ENCODE results near the gene UAP1.

UAP1 gene

GRCh38 chr1:162562470-162562828 is 927 bp downstream of the UAP1 start:
- Histone ChIP-seq H3K36me3 (ENCODE audit: control insufficient read depth, low read length) (peaks cover 15% of the 10 kb centered on the region), H4K20me1 (ENCODE audit: control insufficient read depth, insufficient read depth, low read depth, low read length) (no peaks in the 10 kb centered on the region), H3K4me2 (ENCODE audit: low read length) (peak overlapping the region; percentile 95), H3K4me3 (ENCODE audit: low read length) (peak overlapping the region; percentile 95), H3K9me2 (replicated peaks; ENCODE audit: control insufficient read depth, low read length) (no peaks in the 10 kb centered on the region), H3K4me1 (ENCODE audit: control insufficient read depth, low read length) (peaks cover 16% of the 10 kb centered on the region), H3K27me3 (ENCODE audit: control insufficient read depth, low read length) (no peaks in the 10 kb centered on the region), H3K79me2 (ENCODE audit: control insufficient read depth, low read length) (peaks cover 43% of the 10 kb centered on the region), H3K9me3 (ENCODE audit: control insufficient read depth, insufficient read depth, low read length) (no peaks in the 10 kb centered on the region), H3K27ac (ENCODE audit: low read depth, low read length) (no peak overlapping the region), H3F3A (ENCODE audit: control insufficient read depth, insufficient read depth) (no peaks in the 10 kb centered on the region; the same call in 1 of the 2 replicates)
- TF ChIP-seq CTCF (IDR thresholded peaks at IDR 0.05; ENCODE audit: low read depth, low read length, poor library complexity, severe bottlenecking) = no peak
- no peak for TF ChIP-seq EZH2phosphoT487 (IDR thresholded peaks at IDR 0.05; ENCODE audit: borderline replicate concordance, low read length)

- H3K9me2 ChIP-seq (replicated peaks; ENCODE audit: control insufficient read depth, low read length) = no peaks in the 10 kb centered on the region
- no peak overlapping the region for H3K27ac ChIP-seq (ENCODE audit: low read depth, low read length)
- H4K20me1 ChIP-seq (ENCODE audit: control insufficient read depth, insufficient read depth, low read depth, low read length) = no peaks in the 10 kb centered on the region
- no peak overlapping the region for H3K4me2 ChIP-seq (ENCODE audit: low read length)
- H3K4me1 ChIP-seq (ENCODE audit: control insufficient read depth, low read length) = peaks cover 16% of the 10 kb centered on the region
- H3K36me3 ChIP-seq (ENCODE audit: control insufficient read depth, low read length) = peaks cover 32% of the 10 kb centered on the region
- H3K4me3 ChIP-seq (ENCODE audit: low read length) = no peak overlapping the region
- no peaks in the 10 kb centered on the region for H3K9me3 ChIP-seq (ENCODE audit: control insufficient read depth, insufficient read depth, low read length)
- no peaks in the 10 kb centered on the region; the same call in 1 of the 2 replicates for H3F3A ChIP-seq (ENCODE audit: control insufficient read depth, insufficient read depth)
- TF ChIP-seq EZH2phosphoT487 (IDR thresholded peaks at IDR 0.05; ENCODE audit: borderline replicate concordance, low read length) = no peak
- TF ChIP-seq CTCF (IDR thresholded peaks at IDR 0.05; ENCODE audit: low read depth, low read length, poor library complexity, severe bottlenecking) = no peak
- no peaks in the 10 kb centered on the region for H3K27me3 ChIP-seq (ENCODE audit: control insufficient read depth, low read length)
- peaks cover 43% of the 10 kb centered on the region for H3K79me2 ChIP-seq (ENCODE audit: control insufficient read depth, low read length)
Measured at GRCh38 chr1:162564762-162565218, 3.3 kb downstream of the UAP1 start.

GRCh38 chr1:162565460-162565859 is 3.9 kb downstream of the UAP1 start:
- Histone ChIP-seq H3K27ac (ENCODE audit: low read depth, low read length) (no peak overlapping the region), H3K4me2 (ENCODE audit: low read length) (no peak overlapping the region), H3F3A (ENCODE audit: control insufficient read depth, insufficient read depth) (no peaks in the 10 kb centered on the region; the same call in 1 of the 2 replicates)

More at GRCh38 chr1:162565460-162565859, 3.9 kb downstream of the UAP1 start:
- H4K20me1 ChIP-seq (ENCODE audit: control insufficient read depth, insufficient read depth, low read depth, low read length) = no peaks in the 10 kb centered on the region
- no peak overlapping the region for H3K4me3 ChIP-seq (ENCODE audit: low read length)
- no peaks in the 10 kb centered on the region for H3K9me2 ChIP-seq (replicated peaks; ENCODE audit: control insufficient read depth, low read length)
- no peaks in the 10 kb centered on the region for H3K27me3 ChIP-seq (ENCODE audit: control insufficient read depth, low read length)
- H3K4me1 ChIP-seq (ENCODE audit: control insufficient read depth, low read length) = peaks cover 14% of the 10 kb centered on the region
- TF ChIP-seq EZH2phosphoT487 (IDR thresholded peaks at IDR 0.05; ENCODE audit: borderline replicate concordance, low read length) (no peak), CTCF (IDR thresholded peaks at IDR 0.05; ENCODE audit: low read depth, low read length, poor library complexity, severe bottlenecking) (no peak)
- no peaks in the 10 kb centered on the region for H3K9me3 ChIP-seq (ENCODE audit: control insufficient read depth, insufficient read depth, low read length)
- H3K36me3 ChIP-seq (ENCODE audit: control insufficient read depth, low read length) = peaks cover 32% of the 10 kb centered on the region
- H3K79me2 ChIP-seq (ENCODE audit: control insufficient read depth, low read length) = peaks cover 43% of the 10 kb centered on the region
